Activated T-helper 1 cell treated with anti-CD3 and anti-CD28 coated beads, Interleukin-12 subunit alpha, Interleukin-12 subunit beta, Interleukin-2, Interleukin-4 antibody, amounts not matched to agents 30 ng/mL and 10 ng/mL and 1 ng/mL, durations not matched to agents 14 hours and 24 hours and 36 hours (primary cell): ENCODE data around the gene HADHA. TPM values are rescaled to one million over a fixed set of nuclear protein-coding genes. Genes with fewer than 3 reads are reported as not detected.
A peak's percentile ranks its signal among the peaks of the same experiment; 100 is the strongest.
"Not testable (repeated sequence)": the region's sequence is repeated elsewhere in the genome, so short reads cannot be mapped to it uniquely, and the experiment has no call there.

Experiments used
- DNase-seq: peaks from one replicate; pipeline ENCODE4 v3.0.0; 2021; ENCODE audit warnings: low spot score
- H3K27ac Mint-ChIP-seq: one replicate; pipeline ENCODE4 v1.8.0; 2021; ENCODE audit warnings: mild to moderate bottlenecking, mixed read lengths
- H3K27me3 Mint-ChIP-seq: one replicate; pipeline ENCODE4 v1.8.0; 2022; ENCODE audit warnings: mild to moderate bottlenecking, moderate library complexity, mixed read lengths; ENCODE audit not compliant: insufficient read depth
- H3K36me3 Mint-ChIP-seq: one replicate; pipeline ENCODE4 v1.8.0; 2021; ENCODE audit warnings: low read depth, mixed read lengths
- H3K4me1 Mint-ChIP-seq: one replicate; pipeline ENCODE4 v1.8.0; 2021; ENCODE audit warnings: low read depth, mixed read lengths
- H3K4me3 Mint-ChIP-seq: one replicate; pipeline ENCODE4 v1.8.0; 2021; ENCODE audit warnings: mild to moderate bottlenecking, moderate library complexity, mixed read lengths
- H3K9me3 Mint-ChIP-seq: one replicate; pipeline ENCODE4 v1.8.0; 2021; ENCODE audit warnings: mixed read lengths
- intact Hi-C: fragments of 100-400 bp; cut with micrococcal nuclease; formaldehyde crosslinking; loops from one replicate; pipeline ENCODE4 v1.15.1; 2024
- total RNA-seq: library from RNA; stranded (reverse); gene quantifications from 2 replicates; pipeline ENCODE4 v1.2.3, GENCODE V29; 2022

The HADHA gene
- total RNA-seq, 1 donor from 2014 or later = 96.8 TPM

- Mint-ChIP-seq H3K4me3 (no peak overlapping the region), H3K27ac (no peak overlapping the region), H3K27me3 (no peaks in the 10 kb centered on the region), H3K9me3 (no peaks in the 10 kb centered on the region), H3K4me1 (peaks cover 11% of the 10 kb centered on the region), H3K36me3 (peaks cover 17% of the 10 kb centered on the region)
- DNase-seq = no peak
- intact Hi-C loops = no loop called here
These were observed 25.2 kb upstream of the HADHA start for GRCh38 chr2:26269571-26270158.

- intact Hi-C loops, H3K27me3 Mint-ChIP-seq, H3K9me3 Mint-ChIP-seq, H3K4me3 Mint-ChIP-seq, H3K27ac Mint-ChIP-seq, DNase-seq: not testable (repeated sequence)
- Mint-ChIP-seq H3K36me3 (peaks cover 16% of the 10 kb centered on the region), H3K4me1 (peaks cover 11% of the 10 kb centered on the region)
These were observed 24.4 kb upstream of the HADHA start for GRCh38 chr2:26268670-26269385.

GRCh38 chr2:26268213-26268612, 23.8 kb upstream of the HADHA start:
- Mint-ChIP-seq H3K4me3 (no peak overlapping the region), H3K9me3 (no peaks in the 10 kb centered on the region), H3K4me1 (peaks cover 6% of the 10 kb centered on the region), H3K27me3 (no peaks in the 10 kb centered on the region), H3K36me3 (peaks cover 19% of the 10 kb centered on the region), H3K27ac (no peak overlapping the region)
- no peak for DNase-seq
- intact Hi-C loops = no loop called here

- DNase-seq, intact Hi-C loops, H3K27me3 Mint-ChIP-seq, H3K4me1 Mint-ChIP-seq, H3K9me3 Mint-ChIP-seq, H3K27ac Mint-ChIP-seq, H3K4me3 Mint-ChIP-seq: not testable (repeated sequence)
- peaks cover 25% of the 10 kb centered on the region for H3K36me3 Mint-ChIP-seq
These were observed 14.4 kb upstream of the HADHA start for GRCh38 chr2:26258836-26259235.

- Mint-ChIP-seq H3K27me3 (no peaks in the 10 kb centered on the region), H3K9me3 (no peaks in the 10 kb centered on the region), H3K27ac (no peak overlapping the region), H3K4me1 (peaks cover 13% of the 10 kb centered on the region), H3K36me3 (peaks cover 18% of the 10 kb centered on the region), H3K4me3 (no peak overlapping the region)
- no peak for DNase-seq
- intact Hi-C loops = no loop called here
These were observed 11.4 kb upstream of the HADHA start for GRCh38 chr2:26255759-26256384.

GRCh38 chr2:26251893-26252292, 7.5 kb upstream of the HADHA start:
- peaks cover 18% of the 10 kb centered on the region for H3K4me1 Mint-ChIP-seq
- H3K4me3 Mint-ChIP-seq = no peak overlapping the region
- DNase-seq = no peak
- H3K9me3 Mint-ChIP-seq = no peaks in the 10 kb centered on the region
- intact Hi-C loops = no loop called here
- H3K36me3 Mint-ChIP-seq = peaks cover 11% of the 10 kb centered on the region
- no peaks in the 10 kb centered on the region for H3K27me3 Mint-ChIP-seq
- no peak overlapping the region for H3K27ac Mint-ChIP-seq

GRCh38 chr2:26249625-26250024, 5.2 kb upstream of the HADHA start:
- H3K36me3 Mint-ChIP-seq = peaks cover 4% of the 10 kb centered on the region
- H3K27me3 Mint-ChIP-seq = peaks cover 8% of the 10 kb centered on the region
- no peak overlapping the region for H3K27ac Mint-ChIP-seq
- H3K9me3 Mint-ChIP-seq = no peaks in the 10 kb centered on the region
- intact Hi-C loops = loop anchor here (5.0 to 10.0 kb wide), 3 partner anchors 153 to 535 kb away; partner anchors contain the start of genes CENPA and DRC1
- no peak for DNase-seq
- H3K4me1 Mint-ChIP-seq = peaks cover 39% of the 10 kb centered on the region
- H3K4me3 Mint-ChIP-seq = no peak overlapping the region

- intact Hi-C loops = loop anchor here (5.0 to 10.0 kb wide), 3 partner anchors 155 to 538 kb away; partner anchors contain the start of genes CENPA and DRC1
- Mint-ChIP-seq H3K27ac (peak overlapping the region; percentile 64), H3K4me1 (peaks cover 32% of the 10 kb centered on the region), H3K9me3 (no peaks in the 10 kb centered on the region), H3K27me3 (peaks cover 8% of the 10 kb centered on the region), H3K4me3 (peak overlapping the region; percentile 98), H3K36me3 (peaks cover 2% of the 10 kb centered on the region)
- DNase-seq = no peak
These were observed 2.4 kb upstream of the HADHA start for GRCh38 chr2:26246818-26247217.

- H3K27me3 Mint-ChIP-seq = peaks cover 8% of the 10 kb centered on the region
- H3K4me1 Mint-ChIP-seq = peaks cover 33% of the 10 kb centered on the region
- peak overlapping the region; percentile 96 for H3K27ac Mint-ChIP-seq
- H3K4me3 Mint-ChIP-seq = peak overlapping the region; percentile 98
- peaks cover 2% of the 10 kb centered on the region for H3K36me3 Mint-ChIP-seq
- H3K9me3 Mint-ChIP-seq = no peaks in the 10 kb centered on the region
- no peak for DNase-seq
- intact Hi-C loops = loop anchor here (1.0 to 10.0 kb wide), 9 partner anchors 53 to 539 kb away; partner anchors contain the start of genes ASXL2, CENPA and DRC1
These were observed 1.4 kb upstream of the HADHA start for GRCh38 chr2:26245810-26246209.

- Mint-ChIP-seq H3K9me3 (no peaks in the 10 kb centered on the region), H3K4me3 (peak overlapping the region; percentile 98), H3K27me3 (peaks cover 8% of the 10 kb centered on the region), H3K4me1 (peaks cover 39% of the 10 kb centered on the region), H3K27ac (peak overlapping the region; percentile 96), H3K36me3 (peaks cover 5% of the 10 kb centered on the region)
- intact Hi-C loops = loop anchor here (1.0 to 10.0 kb wide), 9 partner anchors 54 to 540 kb away; partner anchors contain the start of genes ASXL2, CENPA and DRC1
- peak; percentile 38 for DNase-seq
These were observed 850 bp upstream of the HADHA start for GRCh38 chr2:26245231-26245732.

- H3K36me3 Mint-ChIP-seq = peaks cover 10% of the 10 kb centered on the region
- DNase-seq = no peak
- peaks cover 44% of the 10 kb centered on the region for H3K4me1 Mint-ChIP-seq
- peak overlapping the region; percentile 96 for H3K27ac Mint-ChIP-seq
- peak overlapping the region; percentile 98 for H3K4me3 Mint-ChIP-seq
- H3K9me3 Mint-ChIP-seq = no peaks in the 10 kb centered on the region
- H3K27me3 Mint-ChIP-seq = peaks cover 8% of the 10 kb centered on the region
- intact Hi-C loops = loop anchor here (1.0 to 10.0 kb wide), 7 partner anchors 55 to 974 kb away; partner anchors contain the start of genes CAD and CENPA
These were observed 743 bp downstream of the HADHA start for GRCh38 chr2:26243470-26244308.

GRCh38 chr2:26241928-26242436, 2.5 kb downstream of the HADHA start:
- peaks cover 41% of the 10 kb centered on the region for H3K4me1 Mint-ChIP-seq
- H3K27me3 Mint-ChIP-seq = peaks cover 8% of the 10 kb centered on the region
- H3K9me3 Mint-ChIP-seq = no peaks in the 10 kb centered on the region
- peaks cover 10% of the 10 kb centered on the region for H3K36me3 Mint-ChIP-seq
- intact Hi-C loops = loop anchor here (5.0 to 10.0 kb wide), 3 partner anchors 157 to 975 kb away; partner anchors contain the start of genes CAD and CENPA
- no peak for DNase-seq
- peak overlapping the region; percentile 0 for H3K27ac Mint-ChIP-seq
- H3K4me3 Mint-ChIP-seq = peak overlapping the region; percentile 40
